ENCODE results near the gene INPP5B.

INPP5B gene

DNA sequence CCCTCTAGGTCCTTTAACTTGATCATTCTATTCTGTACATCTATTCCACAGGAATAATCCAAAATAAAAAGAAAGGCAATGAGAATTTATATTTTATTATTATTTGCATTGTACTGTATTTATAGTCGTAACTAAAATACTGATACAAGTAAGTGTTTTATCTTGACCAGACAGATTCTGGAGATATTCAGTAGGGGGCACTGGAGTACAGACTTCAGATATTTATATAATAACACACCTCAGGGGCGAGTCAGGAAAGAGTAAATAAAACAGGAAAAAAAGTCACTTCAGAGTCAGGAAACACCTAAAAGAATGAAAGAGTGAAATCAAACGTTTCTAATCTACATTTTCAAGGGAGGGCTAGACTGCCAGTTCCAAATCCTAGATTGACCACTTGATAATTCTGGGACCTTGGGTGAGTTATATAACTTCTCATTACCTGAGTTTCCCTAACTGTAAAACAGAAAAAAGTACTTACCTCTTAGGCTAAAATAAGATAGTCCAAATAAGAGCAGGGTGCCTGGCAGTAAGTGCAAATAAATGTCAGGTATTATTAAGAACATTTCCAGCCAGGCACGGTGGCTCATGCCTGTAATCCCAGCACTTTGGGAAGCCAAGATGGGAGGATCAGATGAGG lies 56.4 kb downstream of the INPP5B start:
- no peak overlapping the region for H3K4me3 ChIP-seq (ENCODE audit: low read depth, low read length)
- TF ChIP-seq, protein P1, sequence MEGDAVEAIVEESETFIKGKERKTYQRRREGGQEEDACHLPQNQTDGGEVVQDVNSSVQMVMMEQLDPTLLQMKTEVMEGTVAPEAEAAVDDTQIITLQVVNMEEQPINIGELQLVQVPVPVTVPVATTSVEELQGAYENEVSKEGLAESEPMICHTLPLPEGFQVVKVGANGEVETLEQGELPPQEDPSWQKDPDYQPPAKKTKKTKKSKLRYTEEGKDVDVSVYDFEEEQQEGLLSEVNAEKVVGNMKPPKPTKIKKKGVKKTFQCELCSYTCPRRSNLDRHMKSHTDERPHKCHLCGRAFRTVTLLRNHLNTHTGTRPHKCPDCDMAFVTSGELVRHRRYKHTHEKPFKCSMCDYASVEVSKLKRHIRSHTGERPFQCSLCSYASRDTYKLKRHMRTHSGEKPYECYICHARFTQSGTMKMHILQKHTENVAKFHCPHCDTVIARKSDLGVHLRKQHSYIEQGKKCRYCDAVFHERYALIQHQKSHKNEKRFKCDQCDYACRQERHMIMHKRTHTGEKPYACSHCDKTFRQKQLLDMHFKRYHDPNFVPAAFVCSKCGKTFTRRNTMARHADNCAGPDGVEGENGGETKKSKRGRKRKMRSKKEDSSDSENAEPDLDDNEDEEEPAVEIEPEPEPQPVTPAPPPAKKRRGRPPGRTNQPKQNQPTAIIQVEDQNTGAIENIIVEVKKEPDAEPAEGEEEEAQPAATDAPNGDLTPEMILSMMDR (IDR thresholded peaks at IDR 0.05; ENCODE audit: low read depth, low read length) = peak; percentile 11; the same call in 1 of the 2 replicates

DNA sequence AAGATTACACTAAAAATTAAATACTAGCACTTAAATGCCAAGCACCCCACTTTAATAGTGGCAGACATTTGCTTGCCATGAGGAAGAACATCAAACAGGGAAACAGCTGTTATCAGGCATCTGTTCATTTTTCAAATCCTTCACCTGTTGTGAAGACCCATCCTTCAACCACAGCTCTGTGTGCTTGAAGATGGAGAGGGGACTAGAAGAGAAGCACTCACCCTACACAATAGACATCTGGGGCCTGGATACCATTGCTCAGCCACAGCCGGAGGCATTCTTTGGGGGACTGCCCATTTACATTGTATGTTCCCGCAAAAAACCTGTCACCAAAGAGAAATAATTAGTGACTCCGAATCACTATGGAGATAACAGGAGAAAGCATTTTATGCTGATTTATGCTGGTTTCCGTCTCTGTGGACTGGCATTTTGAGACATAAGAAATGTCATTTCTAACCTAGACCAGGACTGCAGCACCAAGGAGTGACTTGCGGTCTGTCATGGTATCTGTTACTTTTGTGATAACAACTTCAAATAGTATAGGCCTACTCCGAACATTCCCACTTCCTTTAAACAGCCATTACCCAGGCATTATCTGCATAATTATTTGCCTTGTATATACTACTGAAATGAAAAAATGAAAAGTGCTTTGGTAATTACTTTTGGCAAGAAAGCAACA lies 58.7 kb downstream of the INPP5B start:
- no peak overlapping the region for H3K4me3 ChIP-seq (ENCODE audit: low read depth, low read length)
- TF ChIP-seq, protein P1 (IDR thresholded peaks at IDR 0.05; ENCODE audit: low read depth, low read length) = no peak

DNA sequence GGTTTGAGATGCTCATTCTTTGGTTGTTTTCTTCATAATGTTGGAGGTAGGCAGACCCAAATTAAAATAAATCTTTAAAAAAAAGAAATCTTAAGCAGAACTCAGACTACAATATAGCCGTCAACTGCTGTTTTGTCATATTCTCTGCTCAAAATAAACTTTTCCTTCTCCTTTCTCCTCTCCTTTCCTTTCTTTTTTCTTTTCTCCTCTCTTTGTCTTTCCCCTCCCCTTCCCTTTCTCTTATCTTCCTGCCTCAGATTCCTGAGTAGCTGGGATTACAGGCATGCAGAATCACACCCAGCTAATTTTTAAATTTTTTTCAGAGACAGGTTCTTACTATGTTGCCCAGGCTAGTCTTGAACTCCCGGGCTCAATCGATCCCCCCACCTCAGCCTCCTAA lies 62.7 kb downstream of the INPP5B start:
- TF ChIP-seq, protein P1 (IDR thresholded peaks at IDR 0.05; ENCODE audit: low read depth, low read length) = no peak
- no peak overlapping the region for H3K4me3 ChIP-seq (ENCODE audit: low read depth, low read length)

DNA sequence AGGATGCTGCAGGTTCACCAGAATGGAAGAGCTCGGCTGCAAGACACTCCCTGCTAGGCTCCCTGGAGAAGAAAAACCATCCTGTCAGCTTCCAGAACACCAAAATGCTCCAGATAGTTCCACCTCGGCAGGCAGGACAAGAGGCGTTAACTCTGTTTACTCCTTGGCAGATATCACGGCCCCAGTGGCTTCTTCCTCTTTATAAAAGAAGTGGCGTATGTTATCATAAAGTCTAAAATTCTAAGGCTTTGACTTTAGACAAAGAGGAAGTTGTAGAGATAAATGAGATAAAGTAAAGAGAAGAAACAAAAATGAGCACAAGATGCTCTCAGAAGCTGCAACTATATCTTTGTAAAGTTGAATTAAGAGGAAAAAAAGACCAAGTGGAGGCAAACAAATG lies 63.2 kb downstream of the INPP5B start:
- TF ChIP-seq, protein P1 (IDR thresholded peaks at IDR 0.05; ENCODE audit: low read depth, low read length) = no peak
- H3K4me3 ChIP-seq (ENCODE audit: low read depth, low read length) = no peak overlapping the region

DNA sequence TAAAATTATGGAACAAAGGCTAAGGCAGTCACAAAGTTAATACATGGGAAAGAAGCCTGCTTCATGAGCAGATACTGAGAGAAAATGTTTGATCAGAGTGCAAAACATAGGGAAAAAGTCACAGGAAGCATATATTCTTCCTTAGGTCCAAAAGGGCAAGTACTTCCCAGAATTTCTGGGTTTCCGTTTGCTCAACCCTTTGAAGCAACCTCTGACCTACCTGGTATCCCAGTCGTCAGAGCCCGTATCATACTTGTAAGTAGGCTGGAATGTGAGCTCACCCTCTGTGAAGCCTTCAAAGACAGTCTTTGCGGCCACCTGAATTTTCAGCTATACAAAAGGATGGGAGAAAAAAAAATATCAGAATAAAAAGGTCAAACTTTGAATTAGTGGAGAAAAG lies 67.0 kb downstream of the INPP5B start:
- TF ChIP-seq, protein P1 (IDR thresholded peaks at IDR 0.05; ENCODE audit: low read depth, low read length) = no peak
- no peak overlapping the region for H3K4me3 ChIP-seq (ENCODE audit: low read depth, low read length)

DNA sequence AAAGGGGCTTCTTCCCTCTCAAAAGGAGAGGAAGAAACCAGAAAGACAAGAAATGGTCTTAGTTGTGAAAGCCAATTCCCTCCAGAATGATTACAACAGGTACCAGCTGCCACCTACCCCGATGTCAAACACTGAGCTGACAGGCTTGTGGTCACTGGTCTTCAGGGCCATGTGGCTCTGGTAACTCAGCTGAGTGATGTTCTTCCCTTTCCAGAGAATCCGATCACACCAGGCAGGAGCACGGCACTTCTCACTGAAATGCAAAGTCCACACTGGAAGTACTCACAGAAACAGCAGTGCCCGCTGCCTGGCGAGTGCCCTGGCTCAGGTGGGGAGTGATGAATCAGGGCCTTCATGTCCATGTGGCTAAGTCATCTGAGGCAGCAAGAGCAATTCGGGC lies 68.8 kb downstream of the INPP5B start:
- H3K4me3 ChIP-seq (ENCODE audit: low read depth, low read length) = no peak overlapping the region
- TF ChIP-seq, protein P1 (IDR thresholded peaks at IDR 0.05; ENCODE audit: low read depth, low read length) = no peak

DNA sequence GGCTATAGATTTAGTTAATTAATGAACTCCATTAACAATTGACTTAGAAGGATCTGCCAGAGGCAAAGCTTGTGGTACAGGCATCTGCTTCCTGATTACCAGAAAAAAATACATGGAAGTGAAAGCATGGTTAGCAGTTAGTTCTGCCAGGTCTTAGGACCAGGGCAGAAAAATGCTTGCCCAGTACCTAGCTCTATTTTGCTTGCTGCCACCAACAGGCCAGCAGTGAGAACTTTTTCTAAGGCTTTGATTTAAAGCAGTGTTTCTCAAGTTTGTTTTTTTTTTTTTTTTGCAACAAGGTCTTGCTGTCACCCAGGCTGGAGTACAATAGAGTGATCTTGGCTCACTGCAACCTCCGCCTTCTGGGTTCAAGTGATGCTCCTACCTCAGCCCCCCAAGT lies 71.0 kb downstream of the INPP5B start:
- TF ChIP-seq, protein P1 (IDR thresholded peaks at IDR 0.05; ENCODE audit: low read depth, low read length) = no peak

More for the DNA sequence above, 71.0 kb downstream of the INPP5B start:
- no peak overlapping the region for H3K4me3 ChIP-seq (ENCODE audit: low read depth, low read length)

Measured in WI38 (cell line).